Esophagus muscularis mucosa (tissue), 3 donors: ENCODE results near the gene WFDC1.

Experiments
- POLR2A ChIP-seq: fragments of 450-650 bp; IDR thresholded peaks from one replicate; pipeline ENCODE4 v1.6.1; 2017; ENCODE audit warnings: antibody characterized with exemption, moderate library complexity, mild to moderate bottlenecking, low read depth
- TF ChIP-seq, protein P1 (sequence below), 3 experiments: fragments of 200-600 bp in 2 of 3; fragments of 450-650 bp in 1 of 3; sonication (generic) in 2 of 3; IDR thresholded peaks; one replicate each; pipeline ENCODE4 v1.5.1; 2017 to 2019; ENCODE audit warnings: antibody characterized with exemption in 3 of 3, mild to moderate bottlenecking in 2 of 3, moderate library complexity in 1 of 3

DNA sequence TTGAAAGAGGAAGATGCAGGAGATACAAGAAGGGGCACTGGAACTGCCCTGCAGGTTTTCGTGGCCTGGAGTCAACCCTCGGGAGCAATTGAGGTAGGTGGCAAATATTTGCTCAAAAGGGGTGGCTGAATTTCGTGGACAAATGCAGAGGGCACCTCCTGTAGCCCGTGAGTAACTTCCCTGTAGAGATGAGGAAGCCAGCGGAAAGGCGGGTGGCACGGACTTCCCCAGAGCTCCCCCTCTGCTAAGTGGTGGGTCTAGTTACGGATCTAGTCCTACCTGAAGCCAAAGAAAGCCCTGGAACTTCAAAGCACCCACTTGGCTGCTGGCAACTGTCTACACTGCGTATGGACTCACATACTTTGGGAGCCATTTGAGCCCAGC, 72.6 kb downstream of the WFDC1 start:
- TF ChIP-seq, protein P1, sequence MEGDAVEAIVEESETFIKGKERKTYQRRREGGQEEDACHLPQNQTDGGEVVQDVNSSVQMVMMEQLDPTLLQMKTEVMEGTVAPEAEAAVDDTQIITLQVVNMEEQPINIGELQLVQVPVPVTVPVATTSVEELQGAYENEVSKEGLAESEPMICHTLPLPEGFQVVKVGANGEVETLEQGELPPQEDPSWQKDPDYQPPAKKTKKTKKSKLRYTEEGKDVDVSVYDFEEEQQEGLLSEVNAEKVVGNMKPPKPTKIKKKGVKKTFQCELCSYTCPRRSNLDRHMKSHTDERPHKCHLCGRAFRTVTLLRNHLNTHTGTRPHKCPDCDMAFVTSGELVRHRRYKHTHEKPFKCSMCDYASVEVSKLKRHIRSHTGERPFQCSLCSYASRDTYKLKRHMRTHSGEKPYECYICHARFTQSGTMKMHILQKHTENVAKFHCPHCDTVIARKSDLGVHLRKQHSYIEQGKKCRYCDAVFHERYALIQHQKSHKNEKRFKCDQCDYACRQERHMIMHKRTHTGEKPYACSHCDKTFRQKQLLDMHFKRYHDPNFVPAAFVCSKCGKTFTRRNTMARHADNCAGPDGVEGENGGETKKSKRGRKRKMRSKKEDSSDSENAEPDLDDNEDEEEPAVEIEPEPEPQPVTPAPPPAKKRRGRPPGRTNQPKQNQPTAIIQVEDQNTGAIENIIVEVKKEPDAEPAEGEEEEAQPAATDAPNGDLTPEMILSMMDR (IDR thresholded peaks at IDR 0.05), result no peak
- TF ChIP-seq POLR2A, result no peak
